NCI-H446 (cell line): Measurements from ENCODE around the gene KIFC3.
"Not testable (repeated sequence)": the region's sequence is repeated elsewhere in the genome, so short reads cannot be mapped to it uniquely, and the experiment has no call there.

Experiments
- DNase-seq, 2 experiments: peaks; one replicate each; lab custom pipeline; 2025; lab: John Stamatoyannopoulos, UW

The KIFC3 gene

DNA sequence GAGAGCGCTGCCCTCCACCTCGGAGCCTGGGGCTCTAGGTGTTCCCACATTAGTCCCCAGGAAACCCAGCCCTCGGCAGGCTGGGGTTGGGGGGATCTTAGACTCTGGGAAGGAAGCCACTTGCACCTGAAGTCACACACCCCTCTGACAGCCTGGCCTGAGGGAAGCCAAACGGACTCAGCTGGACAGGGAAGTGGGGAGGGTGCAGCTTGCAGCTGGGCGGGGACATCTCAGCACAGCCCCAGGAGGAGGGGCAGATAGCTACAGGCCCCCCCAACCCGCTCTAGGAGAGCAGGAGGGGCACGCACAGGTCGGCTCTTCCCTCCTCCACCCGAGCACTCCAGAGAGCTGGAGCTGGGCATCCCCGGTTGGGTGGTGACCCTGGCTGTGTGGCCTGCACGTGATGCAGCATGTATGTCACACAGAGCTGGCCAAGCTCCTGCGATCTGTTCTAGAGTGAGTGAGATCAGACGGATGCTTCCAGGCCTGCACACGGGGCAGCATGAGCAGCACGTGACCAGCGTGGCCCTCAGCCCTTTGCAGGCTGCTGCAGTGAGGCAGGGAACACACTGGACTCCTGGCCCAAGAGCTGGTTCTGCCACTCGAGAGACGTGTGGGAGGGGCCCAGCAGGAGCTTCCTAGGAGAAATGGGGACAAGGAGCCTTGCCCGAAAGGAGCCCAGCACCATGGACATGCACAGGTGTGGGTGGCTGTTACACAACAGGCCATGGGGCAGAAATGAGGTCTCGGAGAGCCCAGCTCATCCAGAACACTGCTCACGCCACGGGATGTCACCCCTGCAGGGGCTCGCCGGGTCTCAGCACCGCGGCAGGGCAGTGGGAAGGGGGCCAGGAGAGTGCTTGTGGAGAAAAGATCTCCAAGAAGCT is 15.4 kb downstream of the KIFC3 start:
- DNase-seq: no peak

DNA sequence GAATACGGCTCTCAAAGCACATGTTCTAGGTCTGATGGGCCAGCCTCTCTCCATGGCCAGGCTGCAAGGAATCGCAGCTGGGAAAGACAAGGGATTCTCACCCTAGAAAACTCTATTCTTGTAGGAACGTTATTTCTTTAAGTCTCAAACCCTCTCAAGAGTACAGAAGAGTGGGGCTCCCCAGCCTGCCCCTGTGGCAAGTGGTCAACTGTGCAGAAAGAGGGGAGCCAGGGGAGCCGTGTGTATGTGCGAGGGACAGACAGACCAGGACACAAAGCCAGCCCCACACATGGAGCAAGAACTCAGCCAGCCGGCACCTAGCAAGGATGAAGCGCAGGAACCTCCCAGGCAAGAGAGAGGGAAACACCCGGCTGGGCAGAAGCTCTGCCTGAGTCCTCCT is 16.4 kb downstream of the KIFC3 start:
- DNase-seq: no peak

DNA sequence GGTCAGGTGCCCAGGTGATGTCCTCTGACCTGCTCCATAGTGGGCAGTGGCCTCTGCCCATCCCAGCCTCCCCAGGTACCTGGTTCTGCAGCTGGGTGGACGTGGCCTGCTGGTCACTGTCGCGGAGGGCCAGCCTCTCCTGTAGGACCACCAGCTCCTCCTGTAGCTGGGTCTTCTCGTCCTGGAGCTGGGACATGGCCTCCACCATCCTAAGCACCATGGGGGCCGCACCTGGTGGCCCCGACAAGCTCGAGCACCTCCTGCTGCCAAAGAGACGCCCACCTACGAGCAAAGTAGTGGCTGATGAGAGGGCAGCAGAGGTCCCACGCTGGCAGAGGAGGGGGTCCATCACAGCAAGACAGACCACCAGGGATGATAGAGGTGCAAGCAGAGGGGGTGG is 16.9 kb downstream of the KIFC3 start:
- no peak for DNase-seq

DNA sequence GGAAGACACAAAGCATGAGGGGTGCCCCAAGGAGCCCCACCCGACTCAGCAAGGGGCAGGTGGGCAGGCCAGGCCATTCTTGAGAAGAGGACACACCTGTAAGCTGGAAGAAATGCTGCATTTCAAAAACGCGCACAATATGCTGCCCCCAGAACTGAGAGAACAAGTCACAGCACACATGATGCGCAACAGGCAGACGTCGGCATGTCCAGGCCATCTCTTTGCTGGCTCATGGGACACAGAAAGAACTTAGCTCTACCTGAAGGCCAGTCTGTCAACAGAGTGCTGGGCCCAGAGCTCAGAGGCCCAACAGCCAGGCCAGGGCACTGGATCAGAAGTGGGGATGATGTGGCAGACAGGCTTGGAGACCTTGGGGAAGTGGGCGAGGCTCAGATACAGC is 18.0 kb downstream of the KIFC3 start:
- DNase-seq: no peak

DNA sequence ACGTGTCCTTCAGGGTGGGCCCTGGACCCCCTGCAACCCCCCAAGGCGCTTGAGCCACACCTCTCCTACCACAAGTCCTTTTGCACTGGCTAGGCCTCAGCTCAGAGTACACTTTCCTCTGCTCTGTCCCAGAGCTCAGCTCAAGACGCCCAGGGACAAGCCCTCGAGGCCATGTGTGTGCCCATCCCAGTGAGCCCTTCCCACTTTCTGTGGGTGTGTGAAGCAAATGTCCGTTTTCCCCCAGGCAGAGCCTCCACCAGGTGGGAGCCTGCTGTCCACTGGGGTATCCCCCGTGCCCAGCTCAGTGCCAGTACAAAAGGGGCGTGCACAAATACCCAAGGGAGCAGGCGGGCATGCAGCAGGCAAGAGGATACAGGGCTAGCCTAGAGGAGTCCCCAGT is 18.4 kb downstream of the KIFC3 start:
- no peak for DNase-seq

DNA sequence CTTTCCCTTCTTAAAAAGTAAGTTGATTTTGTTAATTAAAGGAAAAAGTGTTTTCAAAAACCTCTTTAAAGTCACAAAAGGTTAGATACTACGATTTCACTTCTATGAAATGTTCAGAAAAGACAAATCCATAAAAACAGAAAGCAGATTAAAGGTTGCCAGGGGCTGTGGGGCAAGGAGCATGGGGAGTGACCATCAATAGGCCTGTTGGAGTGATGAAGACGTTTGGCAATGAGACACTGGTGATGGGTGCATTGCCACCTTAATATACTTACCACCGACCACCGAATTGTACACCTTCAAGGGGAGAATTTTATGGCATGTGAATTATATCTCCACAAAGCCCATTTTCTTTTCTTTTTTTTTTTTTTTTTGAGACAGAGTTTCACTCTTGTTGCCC is 19.2 kb downstream of the KIFC3 start:
- DNase-seq: no peak

DNA sequence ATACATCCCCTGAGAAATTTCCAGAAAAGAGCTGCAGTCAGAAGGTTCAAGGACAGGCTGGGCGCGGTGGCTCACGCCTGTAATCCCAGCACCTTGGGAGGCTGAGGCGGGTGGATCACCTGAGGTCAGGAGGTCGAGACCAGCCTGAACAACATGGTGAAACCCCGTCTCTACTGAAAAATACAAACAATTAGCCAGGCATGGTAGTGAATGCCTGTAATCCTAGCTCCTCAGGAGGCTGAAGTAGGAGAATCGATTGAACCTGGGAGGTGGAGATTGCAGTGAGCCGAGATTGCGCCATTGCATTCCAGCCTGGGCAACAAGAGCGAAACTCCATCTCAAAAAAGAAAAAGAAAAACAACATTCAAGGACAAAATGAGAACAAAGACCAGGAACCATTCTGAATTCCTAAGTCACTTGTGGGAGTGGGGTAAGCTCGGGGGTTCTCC is 19.7 kb downstream of the KIFC3 start:
- not testable (repeated sequence) for DNase-seq

DNA sequence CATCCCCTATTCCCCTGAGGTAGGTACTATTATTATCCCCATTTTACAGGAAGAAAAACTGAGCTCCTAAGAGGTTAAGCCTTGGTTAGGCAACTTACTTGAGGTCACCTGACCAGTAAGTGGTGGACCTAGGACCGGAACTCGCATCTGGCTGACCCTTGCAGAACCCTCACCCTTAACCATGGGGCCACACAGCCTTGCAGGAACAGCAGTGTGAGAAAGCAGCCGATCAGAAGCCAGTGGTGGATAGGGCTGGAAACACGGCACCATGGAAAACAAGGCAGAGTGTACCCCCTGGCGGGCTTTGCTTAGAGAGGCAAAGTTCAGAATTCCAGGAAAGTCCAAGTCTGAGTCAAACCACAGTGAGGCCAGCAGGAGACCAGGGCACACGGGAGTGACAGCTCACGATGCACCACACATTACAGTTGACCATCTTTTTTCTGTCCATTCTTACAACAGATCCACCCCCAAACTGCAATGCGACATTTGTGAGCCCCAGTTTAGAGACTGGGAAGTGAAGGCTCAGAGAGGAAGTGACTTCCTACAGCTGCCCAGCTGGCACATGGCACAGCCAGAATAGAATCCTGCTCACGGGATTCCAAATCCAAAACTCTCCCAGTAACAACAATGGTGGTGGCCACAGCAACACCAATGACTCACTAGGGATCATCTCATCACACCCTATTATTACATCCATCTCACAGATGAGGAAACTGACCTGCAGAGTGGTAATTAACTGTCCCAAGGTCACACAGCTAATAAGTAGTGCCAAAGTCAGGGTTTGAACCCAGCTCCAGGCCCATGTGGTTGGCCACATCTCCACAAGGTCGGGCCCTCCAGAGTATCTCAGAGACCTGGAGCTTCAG is 20.3 kb downstream of the KIFC3 start:
- DNase-seq: no peak

DNA sequence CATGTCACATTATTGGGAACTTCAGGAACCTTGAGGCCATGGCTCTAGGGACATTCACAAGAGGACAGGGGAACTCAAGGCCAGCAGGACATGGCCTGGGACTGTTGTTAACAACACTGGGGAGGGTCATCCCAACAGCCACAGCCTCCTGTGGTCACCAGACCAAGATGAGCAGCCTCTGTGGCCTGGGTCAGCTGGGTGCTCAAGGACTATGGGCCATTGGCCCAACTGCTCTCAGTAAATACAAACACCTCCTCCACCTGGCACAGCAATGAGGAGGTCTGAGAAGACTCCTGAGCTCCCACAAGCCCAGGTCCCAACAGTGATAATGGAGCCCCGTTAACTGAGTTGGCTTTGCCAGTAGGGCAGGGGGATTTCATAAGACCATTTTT is 20.9 kb downstream of the KIFC3 start:
- no peak for DNase-seq

DNA sequence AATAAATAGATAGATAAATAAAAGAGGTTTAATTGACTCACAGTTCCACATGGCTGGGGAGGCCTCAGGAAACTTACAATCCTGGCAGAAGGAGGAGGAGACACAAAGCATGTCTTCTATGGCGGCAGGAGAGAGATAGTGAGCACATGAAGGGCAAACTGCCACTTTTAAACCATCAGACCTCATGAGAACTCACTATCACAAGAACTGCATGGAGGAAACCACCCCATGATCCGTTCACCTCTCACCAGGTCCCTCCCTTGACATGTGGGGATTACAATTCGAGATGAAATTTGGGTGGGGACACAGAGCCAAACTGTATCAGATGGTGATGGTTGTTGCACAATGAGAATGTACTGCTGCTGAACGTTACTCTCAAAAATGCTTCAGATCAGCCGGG is 22.5 kb downstream of the KIFC3 start:
- not testable (repeated sequence) for DNase-seq

DNA sequence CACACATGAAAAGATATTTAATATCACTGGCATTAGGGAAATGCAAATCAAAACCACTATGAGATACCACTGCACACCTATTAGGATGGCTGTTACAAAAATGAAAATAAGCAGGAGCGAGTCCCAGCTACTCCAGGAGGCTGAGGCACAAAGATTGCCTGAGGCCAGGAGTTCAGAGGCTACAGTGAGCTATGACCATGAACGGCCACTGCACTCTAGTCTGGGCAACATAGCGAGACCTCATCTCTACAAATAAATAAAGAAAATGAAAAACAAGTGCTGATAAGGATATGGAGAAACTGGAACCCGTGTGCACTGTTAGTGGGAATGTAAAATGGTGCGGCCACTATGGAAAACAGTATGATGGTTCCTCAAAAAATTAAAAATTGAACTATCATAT is 23.6 kb downstream of the KIFC3 start:
- no peak for DNase-seq

DNA sequence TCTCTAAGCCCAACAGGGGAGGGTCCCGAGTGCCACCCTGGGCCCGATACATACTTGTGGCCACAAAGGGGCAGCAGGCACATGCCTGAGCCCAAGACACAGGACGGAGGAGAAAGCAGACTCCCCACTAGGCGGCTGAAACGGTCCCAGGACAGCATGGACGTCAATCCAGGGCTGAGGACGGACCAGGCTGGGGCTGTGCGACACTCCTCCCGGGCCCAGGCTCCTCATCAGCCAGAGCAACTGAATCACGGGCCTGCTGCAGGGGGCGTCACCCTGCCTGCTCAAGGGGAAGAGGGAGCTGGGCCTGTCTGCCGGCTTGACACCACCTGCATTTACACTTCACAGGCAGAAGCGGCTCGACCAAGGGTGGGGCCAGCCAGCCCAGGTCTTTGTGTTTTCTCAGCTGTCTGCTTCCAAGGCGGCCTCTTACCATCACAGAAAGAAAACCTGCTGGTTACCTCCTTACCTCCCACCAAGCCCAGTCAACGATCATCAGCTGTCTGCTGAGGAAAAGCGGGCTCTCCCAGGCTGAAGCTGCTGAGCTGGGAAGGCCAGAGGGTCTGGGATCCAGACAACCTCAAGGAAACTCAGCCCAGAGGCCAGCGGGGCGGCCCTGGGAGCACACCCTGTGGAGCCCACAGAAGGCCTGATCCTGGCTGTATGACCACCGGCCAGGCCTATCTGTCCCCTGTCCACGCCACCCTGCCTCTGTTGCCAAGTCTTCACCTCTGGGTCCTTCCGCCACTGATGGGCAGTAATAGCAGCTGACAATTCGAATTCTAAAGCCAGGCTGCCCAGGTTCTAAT is 26.4 kb downstream of the KIFC3 start:
- DNase-seq: no peak

DNA sequence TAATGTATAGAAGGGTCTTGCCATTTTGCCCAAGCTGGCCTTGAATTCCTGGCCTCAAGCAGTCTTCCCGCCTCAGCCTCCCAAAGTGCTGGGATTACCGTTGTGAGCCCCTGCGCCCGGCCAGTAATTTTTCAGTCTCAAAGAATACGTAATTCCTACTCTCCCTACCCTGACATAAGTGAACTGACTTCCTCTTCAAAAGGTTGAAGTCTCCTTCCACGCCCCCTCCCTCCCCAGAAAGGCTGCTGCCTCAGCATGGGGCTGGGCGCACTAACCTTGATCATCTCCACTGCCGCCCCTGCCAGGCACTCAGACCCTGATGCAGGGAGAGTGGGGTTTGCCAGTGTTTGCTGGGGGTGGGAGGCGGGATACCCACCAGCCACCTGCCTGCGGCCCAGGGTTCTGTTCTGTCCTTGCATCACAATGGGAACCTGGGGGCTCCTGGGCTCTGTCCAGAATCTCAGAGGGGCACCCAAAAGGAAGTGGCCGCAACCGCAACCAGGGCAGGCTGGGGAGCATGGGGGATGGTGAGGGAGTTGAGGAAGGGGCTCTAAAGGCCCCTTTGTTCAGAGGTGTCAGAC is 27.5 kb downstream of the KIFC3 start:
- DNase-seq: no peak

DNA sequence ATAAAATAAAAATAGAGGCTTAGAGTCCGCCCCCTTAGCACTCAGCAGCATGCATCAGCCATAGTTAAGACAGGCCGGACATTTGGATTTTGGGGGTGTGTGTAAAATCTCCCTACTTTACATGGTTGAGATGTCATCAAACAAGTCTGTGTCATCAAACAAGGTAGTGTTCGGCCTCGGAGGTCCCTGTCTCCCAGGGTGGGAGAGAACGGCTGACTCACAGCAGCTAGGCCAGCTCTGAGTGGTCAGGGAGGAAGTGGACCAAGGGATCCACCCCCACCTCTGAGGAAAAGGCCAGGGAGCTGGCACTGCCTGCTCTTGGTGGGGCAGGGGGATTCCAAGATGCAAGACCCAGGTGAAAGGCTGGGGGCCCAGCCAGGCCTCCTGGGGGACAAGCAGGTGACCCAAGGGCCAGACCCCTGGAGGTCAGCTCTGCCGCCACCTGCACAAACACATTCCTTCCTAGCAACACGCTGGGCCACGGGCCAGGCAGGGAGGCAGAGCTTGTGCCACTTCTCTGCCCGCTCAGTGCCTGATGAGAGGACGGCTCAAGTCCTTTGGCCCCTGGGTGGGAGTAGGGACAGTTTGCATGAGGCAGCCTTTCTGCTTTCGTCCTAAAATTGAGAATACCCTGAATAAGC is 28.5 kb downstream of the KIFC3 start:
- DNase-seq: no peak

DNA sequence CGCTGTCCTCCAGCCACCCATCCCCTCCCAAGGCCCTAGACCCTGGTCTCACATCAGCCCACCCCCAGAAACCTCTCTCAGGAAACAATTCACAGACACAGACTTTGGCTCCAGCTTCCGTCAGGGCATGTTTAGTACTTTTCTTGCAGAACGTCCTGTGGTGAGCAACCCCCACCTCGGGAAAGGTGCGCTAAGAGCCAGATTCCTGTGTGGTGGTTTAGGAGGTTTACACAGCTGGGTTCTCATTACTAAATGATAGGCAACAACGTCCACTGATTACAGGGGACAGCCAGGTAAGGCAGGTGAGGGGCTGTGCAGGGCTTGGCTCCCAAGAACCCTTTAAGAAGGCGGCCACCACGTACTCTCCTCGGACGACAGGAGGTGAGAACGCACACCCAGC is 29.3 kb downstream of the KIFC3 start:
- no peak for DNase-seq

DNA sequence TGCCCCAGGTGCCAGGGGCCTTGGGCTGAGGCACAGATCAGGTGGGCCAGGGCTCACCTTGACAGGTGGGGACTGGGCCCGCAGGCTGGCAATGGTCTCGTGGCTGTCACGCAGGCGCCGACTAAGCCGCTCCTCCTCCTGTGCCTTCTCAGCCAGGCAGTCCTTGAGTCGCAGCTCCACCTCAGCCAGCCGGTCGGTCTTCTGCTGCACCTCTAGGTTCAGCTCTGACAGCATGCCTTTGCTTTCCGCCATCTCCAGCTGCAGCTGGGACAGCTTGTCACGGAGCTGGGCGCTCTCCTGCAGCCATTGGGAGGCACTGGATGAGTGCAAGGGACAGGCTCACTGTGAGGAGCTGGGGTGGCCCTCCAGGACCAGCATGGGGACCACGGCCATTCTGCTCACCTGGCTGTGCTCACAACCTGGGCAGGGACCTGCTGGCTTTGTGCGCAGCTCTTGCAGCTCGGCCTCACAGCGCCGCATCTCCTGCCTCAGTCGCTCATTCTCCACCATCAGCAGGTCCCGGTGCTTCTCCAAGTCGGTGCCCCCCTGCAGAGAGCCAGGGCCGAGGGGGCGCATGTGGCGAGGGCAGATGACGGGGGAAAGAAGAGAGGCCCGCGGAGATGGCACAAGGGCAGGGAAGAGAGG is 31.0 kb downstream of the KIFC3 start:
- no peak for DNase-seq

DNA sequence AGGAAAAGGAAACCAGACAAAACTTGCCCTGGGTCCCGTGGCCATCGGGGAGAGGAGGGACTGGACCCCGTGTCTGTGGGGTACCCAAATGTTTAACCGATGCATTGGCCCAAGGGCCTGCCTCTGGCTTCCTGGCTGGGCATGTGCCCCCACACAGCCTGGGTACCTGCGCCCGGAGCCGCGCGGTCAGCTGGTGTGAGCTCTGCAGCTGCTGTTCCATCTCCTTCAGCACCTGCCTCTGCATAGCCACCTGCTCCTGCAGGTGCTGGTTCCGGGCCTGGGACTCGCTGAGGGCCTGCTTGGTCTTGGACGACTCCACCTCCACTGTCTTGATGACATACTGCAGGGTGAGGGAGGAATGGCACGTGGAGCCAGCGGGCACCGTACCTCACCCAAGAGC is 31.9 kb downstream of the KIFC3 start:
- DNase-seq: no peak

DNA sequence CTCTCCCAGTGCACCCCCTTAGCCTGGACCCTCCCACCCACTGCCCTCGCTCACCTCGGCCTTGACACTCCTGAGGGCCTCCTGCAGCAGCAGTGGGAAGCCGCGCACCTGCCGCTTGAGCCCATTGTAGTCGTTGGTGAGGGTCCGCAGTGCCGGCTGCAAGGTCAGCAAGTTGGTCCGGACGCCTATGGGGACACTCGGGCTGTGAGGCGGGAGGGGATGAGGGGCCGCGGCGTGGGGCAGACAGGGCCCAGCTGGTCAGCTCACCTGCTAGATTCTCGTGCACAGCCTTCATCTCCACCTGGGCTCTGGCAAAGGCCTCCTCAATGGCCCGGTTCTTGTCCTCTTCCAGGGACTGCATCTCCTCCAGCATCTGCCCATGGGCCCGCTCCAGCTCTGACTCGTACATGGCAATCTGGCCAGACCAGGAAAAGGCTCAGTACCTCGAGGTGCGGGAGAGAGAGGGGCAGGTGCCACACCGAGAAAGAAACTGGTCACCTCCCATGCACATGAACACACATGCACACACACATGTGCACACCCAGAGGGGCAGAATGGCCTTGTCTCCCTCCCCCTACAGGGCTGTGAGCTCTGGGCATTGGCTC is 32.6 kb downstream of the KIFC3 start:
- DNase-seq: no peak

DNA sequence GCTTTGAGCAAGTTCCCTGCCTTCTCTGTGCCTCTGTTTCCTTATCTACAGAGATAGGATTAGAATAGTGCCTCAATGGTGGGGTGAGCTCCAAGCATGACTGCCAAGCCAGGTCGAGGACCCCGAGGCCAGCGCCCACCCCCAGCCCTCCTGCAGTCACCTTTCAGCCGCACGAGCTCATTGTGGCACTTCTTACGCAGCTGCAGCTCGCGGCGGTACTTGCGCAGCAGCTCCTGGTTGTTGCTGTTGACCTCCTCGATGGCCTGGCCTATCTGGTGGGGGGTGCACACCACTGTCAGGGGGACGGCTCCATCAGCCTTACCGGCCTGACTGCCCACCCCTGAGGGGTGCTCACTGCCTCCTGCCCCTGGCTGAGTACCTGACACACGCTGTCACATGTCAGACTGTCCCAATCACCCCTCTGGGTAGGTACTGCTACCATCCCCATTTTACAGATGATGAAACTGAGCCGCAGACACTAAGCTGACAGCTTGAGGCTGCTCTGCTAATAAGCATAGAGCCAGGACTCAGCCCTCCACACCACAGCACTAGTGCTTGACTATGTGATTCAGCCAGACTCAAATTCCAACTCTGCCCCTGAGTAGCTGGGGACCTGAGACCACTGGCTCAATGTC is 35.5 kb downstream of the KIFC3 start:
- DNase-seq: no peak

DNA sequence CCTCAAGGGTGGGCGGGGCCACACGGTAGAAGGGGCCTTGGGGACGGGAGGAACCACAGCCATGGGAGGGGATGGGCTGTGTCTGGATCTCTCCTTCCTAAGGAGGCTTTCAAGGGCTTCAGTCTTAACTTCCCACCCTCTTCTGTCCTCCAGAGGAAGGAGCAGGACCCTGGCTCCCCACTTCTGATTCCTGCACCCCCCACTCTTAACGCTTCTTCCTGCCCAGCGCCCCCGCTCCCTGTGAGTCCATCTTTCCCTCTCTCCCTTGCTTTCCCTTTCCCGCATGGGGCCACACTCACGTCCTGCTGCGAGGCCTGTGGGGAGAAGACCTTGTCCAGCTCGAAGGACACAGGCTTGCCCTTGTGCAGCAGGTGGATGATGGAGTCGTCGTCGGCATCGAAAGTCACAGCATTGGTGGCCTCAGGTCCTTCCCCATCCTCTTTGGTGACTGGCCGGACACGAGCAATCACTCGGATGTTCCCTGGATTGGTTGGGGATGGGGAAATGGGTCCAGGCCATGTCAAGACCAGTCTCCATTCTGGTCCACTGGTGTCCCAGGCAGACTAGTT is 37.0 kb downstream of the KIFC3 start:
- DNase-seq: no peak
